HepG2 (cell line): ENCODE measurements around the gene THBS4. TPM values are rescaled to one million over a fixed set of nuclear protein-coding genes. Genes with fewer than 3 reads are reported as not detected.

Source experiments
- ATAC-seq: fragments of 200-7000 bp; cut with Tn5 transposase; 3 replicates; pipeline ENCODE4 v1.9.1; 2020; ENCODE audit warnings: mild to moderate bottlenecking, moderate library complexity
- BruUV-seq: library from RNA; stranded (reverse); fragments of 400-500 nt; replicated peaks from 2 replicates; lab custom pipeline; 2021; lab: Mats Ljungman, UMichigan
- CTCF ChIA-PET: fragments of 300-600 bp; formaldehyde crosslinking; extraction: SDS; loops from one replicate; lab custom pipeline; 2021; ENCODE audit warnings: low total read pairs, inconsistent platforms, low intra/inter-chr PET ratio; lab: Yijun Ruan, JAX
- POLR2A ChIA-PET: fragments of 350-600 bp; sonication (Branson Sonifier 250); formaldehyde crosslinking; loops from one replicate; lab custom pipeline; 2020; ENCODE audit warnings: antibody characterized with exemption, inconsistent platforms; lab: Yijun Ruan, JAX
- DNase-seq: peaks from one replicate; pipeline ENCODE4 v3.0.0-alpha.2; 2015; ENCODE audit warnings: low spot score
- FAIRE-seq: peaks from 3 replicates; lab custom pipeline; 2011; peaks lifted over from hg19 to GRCh38; lab: Jason Lieb, UNC
- H2AFZ ChIP-seq: one replicate; pipeline ENCODE4 v1.6.1; 2011; ENCODE audit warnings: low read length, inconsistent platforms
- H3K27ac ChIP-seq: fragments of 300-600 bp; 3 replicates; pipeline ENCODE4 v1.8.0; 2011; ENCODE audit warnings: mixed run types, mild to moderate bottlenecking, mixed read lengths, low read length, inconsistent platforms; ENCODE audit not compliant: insufficient read depth; ENCODE audit errors: extremely low read length
- H3K27me3 ChIP-seq, 2 experiments: fragments of 200-600 bp in 1 of 2; 2 replicates in 1 of 2; 3 replicates in 1 of 2; pipeline versions ENCODE4 v1.6.0 to v1.8.0; 2011; ENCODE audit warnings: low read length in 2 of 2, mild to moderate bottlenecking in 2 of 2, moderate library complexity in 2 of 2, inconsistent platforms in 1 of 2; ENCODE audit not compliant: insufficient read depth in 2 of 2, control insufficient read depth in 1 of 2
- H3K36me3 ChIP-seq, 2 experiments: fragments of 200-600 bp in 1 of 2; replicated peaks in 1 of 2; 2 replicates in 1 of 2; 3 replicates in 1 of 2; pipeline versions ENCODE4 v1.5.1 to v1.8.0; 2011; ENCODE audit warnings: low read length in 2 of 2, inconsistent platforms in 1 of 2; ENCODE audit not compliant: insufficient read depth in 2 of 2, control insufficient read depth in 1 of 2
- H3K4me1 ChIP-seq: 2 replicates; pipeline ENCODE4 v1.5.1; 2012; ENCODE audit warnings: low read length, inconsistent platforms; ENCODE audit not compliant: insufficient read depth
- H3K4me2 ChIP-seq: 2 replicates; pipeline ENCODE4 v1.6.0; 2011; ENCODE audit warnings: low read depth, low read length, inconsistent platforms
- H3K4me3 ChIP-seq, 3 experiments: fragments of 200-600 bp in 1 of 3; sonication (generic), shearing (Covaris generic) in 1 of 3; replicated peaks in 1 of 3; 2 replicates each; pipeline ENCODE4 v1.5.1; 2011 to 2016; ENCODE audit warnings: low read length in 3 of 3, inconsistent platforms in 2 of 3, low read depth in 2 of 3, mild to moderate bottlenecking in 2 of 3, control low read depth in 1 of 3, mixed read lengths in 1 of 3; ENCODE audit not compliant: insufficient read depth in 1 of 3
- H3K79me2 ChIP-seq: one replicate; pipeline ENCODE4 v1.6.1; 2011; ENCODE audit warnings: low read length, inconsistent platforms; ENCODE audit not compliant: insufficient read depth
- H3K9ac ChIP-seq: 2 replicates; pipeline ENCODE4 v1.6.0; 2011; ENCODE audit warnings: mild to moderate bottlenecking, low read depth, low read length, inconsistent platforms; ENCODE audit not compliant: insufficient read depth
- H3K9me3 ChIP-seq: 2 replicates; pipeline ENCODE4 v1.5.1; 2012; ENCODE audit warnings: mild to moderate bottlenecking, low read length
- H4K20me1 ChIP-seq: 2 replicates; pipeline ENCODE4 v1.6.0; 2011; ENCODE audit warnings: inconsistent platforms, mild to moderate bottlenecking, low read length, moderate library complexity; ENCODE audit not compliant: insufficient read depth
- CAMTA2 ChIP-seq: sonication (generic); formaldehyde crosslinking; IDR thresholded peaks from 2 replicates; pipeline ENCODE4 v1.4.0; 2020; ENCODE audit warnings: mild to moderate bottlenecking, missing genetic modification reagents, borderline replicate concordance
- MED1 ChIP-seq: sonication (generic); formaldehyde crosslinking; IDR thresholded peaks from 2 replicates; pipeline ENCODE4 v1.4.0; 2020; ENCODE audit warnings: missing genetic modification reagents
- PHF20 ChIP-seq: sonication (generic); formaldehyde crosslinking; IDR thresholded peaks from 2 replicates; pipeline ENCODE4 v1.5.0; 2020; ENCODE audit warnings: mild to moderate bottlenecking, missing genetic modification reagents
- PRPF4 ChIP-seq: fragments of 200-400 bp; formaldehyde crosslinking; IDR thresholded peaks from 2 replicates; pipeline ENCODE4 v1.6.1; 2016; ENCODE audit warnings: low read length, low read depth; ENCODE audit not compliant: poor library complexity, severe bottlenecking
- TMF1 ChIP-seq: sonication (generic); formaldehyde crosslinking; IDR thresholded peaks from 2 replicates; pipeline ENCODE4 v1.8.1; 2022; ENCODE audit warnings: low read depth, missing genetic modification reagents
- XRCC5 ChIP-seq: fragments of 200-400 bp; formaldehyde crosslinking; optimal IDR thresholded peaks from 2 replicates; pipeline ENCODE3; 2017; ENCODE audit warnings: mild to moderate bottlenecking, low read length
- ZBTB49 ChIP-seq: sonication (generic); formaldehyde crosslinking; IDR thresholded peaks from 2 replicates; pipeline ENCODE4 v1.4.0; 2020; ENCODE audit warnings: missing genetic modification reagents, borderline replicate concordance
- ZBTB7B ChIP-seq: sonication (generic); formaldehyde crosslinking; IDR thresholded peaks from 2 replicates; pipeline ENCODE4 v1.4.0; 2020; ENCODE audit warnings: missing genetic modification reagents
- ZNF562 ChIP-seq: sonication (generic); formaldehyde crosslinking; IDR thresholded peaks from 2 replicates; pipeline ENCODE4 v1.8.0; 2022; ENCODE audit warnings: missing genetic modification reagents, borderline replicate concordance
- ZNF563 ChIP-seq: sonication (generic); formaldehyde crosslinking; IDR thresholded peaks from 2 replicates; pipeline ENCODE4 v1.8.0; 2022; ENCODE audit warnings: mild to moderate bottlenecking, moderate library complexity, missing genetic modification reagents
- WGBS: methylation state at CpG from one replicate; pipeline ENCODE4 v1.1.6; 2017; ENCODE audit warnings: low lambda C conversion rate; 5-methylcytosine and 5-hydroxymethylcytosine counted together
- in situ Hi-C: cut with HindIII; loops from 2 replicates; pipeline ENCODE4 v1.10.0; 2017; ENCODE audit warnings: low pct_unique_long_range_greater_than_20kb; ENCODE audit not compliant: extremely low pct_ligation_motif_present
- intact Hi-C: fragments of 100-400 bp; cut with micrococcal nuclease; formaldehyde crosslinking; loops from one replicate; pipeline ENCODE4 v1.10.0; 2022; ENCODE audit not compliant: unreplicated experiment
- polyA plus RNA-seq, 8 experiments: library from polyadenylated mRNA; depleted of rRNA in 3 of 8; stranded (reverse) in 7 of 8; unstranded in 1 of 8; fragments of >200 nt; fragmentation: Illumina TruSeq in 4 of 8; extraction: Trizol in 4 of 8; gene quantifications; 2 replicates each; pipeline versions ENCODE4 v1.2.1 to v1.2.3, GENCODE V29; 2011 to 2016; ENCODE audit warnings: low read depth in 4 of 8, missing spikeins in 1 of 8, mixed read lengths in 1 of 8; ENCODE audit not compliant: insufficient read depth in 1 of 8
- total RNA-seq, 5 experiments: library from RNA; depleted of rRNA; stranded (reverse); fragments of >200 nt; fragmentation: Illumina TruSeq; extraction: Trizol; gene quantifications; 2 replicates each; pipeline ENCODE4 v1.2.3, GENCODE V29; 2016; ENCODE audit warnings: low read depth in 1 of 5
- TF ChIP-seq, protein P1 (sequence below): sonication (generic); formaldehyde crosslinking; IDR thresholded peaks from 2 replicates; pipeline ENCODE4 v1.5.0; 2020; ENCODE audit warnings: missing genetic modification reagents, mild to moderate bottlenecking, borderline replicate concordance
- TF ChIP-seq, protein P2 (sequence below): sonication (generic); formaldehyde crosslinking; IDR thresholded peaks from 2 replicates; pipeline ENCODE4 v1.8.1; 2022; ENCODE audit warnings: mild to moderate bottlenecking, missing genetic modification reagents
- TF ChIP-seq, protein P3 (sequence below): fragments of 450-650 bp; IDR thresholded peaks from 2 replicates; pipeline ENCODE4 v1.6.1; 2017
- TF ChIP-seq, protein P4 (sequence below): sonication (generic); formaldehyde crosslinking; IDR thresholded peaks from 2 replicates; pipeline ENCODE4 v1.8.0; 2022; ENCODE audit warnings: missing genetic modification reagents, mild to moderate bottlenecking, moderate library complexity, borderline replicate concordance

Gene THBS4
- total and polyA plus RNA-seq, 2 of the 13 experiments (the other 11 are each of a cell fraction or from before 2014, with no cell fraction given): 0.60 to 1.2 TPM

DNA sequence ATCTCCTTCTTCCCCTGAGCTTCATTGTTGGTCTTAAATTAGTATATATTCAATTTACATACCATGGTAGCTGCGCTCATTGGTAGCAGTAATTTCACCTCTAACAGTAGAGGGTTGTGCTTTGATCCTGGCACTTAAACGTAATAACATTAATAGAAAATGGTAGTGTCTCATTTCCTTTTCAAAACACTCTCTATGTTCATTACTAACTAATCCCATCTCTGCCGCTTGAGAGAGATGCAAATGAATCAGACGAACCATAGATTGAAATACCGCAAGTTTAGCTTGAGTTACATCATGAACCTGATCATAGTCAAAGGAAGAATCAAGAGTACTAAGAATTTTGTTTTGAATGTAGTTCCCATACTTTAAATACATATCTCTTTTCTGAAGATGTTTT lies 2.2 kb downstream of the THBS4 start (continued):
- TF ChIP-seq TMF1 (CRISPR knock-in tag) (no peak), ZBTB7B (CRISPR knock-in tag) (no peak), PHF20 (CRISPR knock-in tag) (no peak)
- TF ChIP-seq, protein P1, sequence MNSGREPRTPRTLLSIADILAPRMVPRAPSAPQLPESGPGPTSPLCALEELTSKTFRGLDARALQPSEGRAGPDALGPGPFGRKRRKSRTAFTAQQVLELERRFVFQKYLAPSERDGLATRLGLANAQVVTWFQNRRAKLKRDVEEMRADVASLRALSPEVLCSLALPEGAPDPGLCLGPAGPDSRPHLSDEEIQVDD (CRISPR knock-in tag): no peak
- TF ChIP-seq, protein P2, sequence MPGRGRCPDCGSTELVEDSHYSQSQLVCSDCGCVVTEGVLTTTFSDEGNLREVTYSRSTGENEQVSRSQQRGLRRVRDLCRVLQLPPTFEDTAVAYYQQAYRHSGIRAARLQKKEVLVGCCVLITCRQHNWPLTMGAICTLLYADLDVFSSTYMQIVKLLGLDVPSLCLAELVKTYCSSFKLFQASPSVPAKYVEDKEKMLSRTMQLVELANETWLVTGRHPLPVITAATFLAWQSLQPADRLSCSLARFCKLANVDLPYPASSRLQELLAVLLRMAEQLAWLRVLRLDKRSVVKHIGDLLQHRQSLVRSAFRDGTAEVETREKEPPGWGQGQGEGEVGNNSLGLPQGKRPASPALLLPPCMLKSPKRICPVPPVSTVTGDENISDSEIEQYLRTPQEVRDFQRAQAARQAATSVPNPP (CRISPR knock-in tag): no peak
- TF ChIP-seq, protein P3, sequence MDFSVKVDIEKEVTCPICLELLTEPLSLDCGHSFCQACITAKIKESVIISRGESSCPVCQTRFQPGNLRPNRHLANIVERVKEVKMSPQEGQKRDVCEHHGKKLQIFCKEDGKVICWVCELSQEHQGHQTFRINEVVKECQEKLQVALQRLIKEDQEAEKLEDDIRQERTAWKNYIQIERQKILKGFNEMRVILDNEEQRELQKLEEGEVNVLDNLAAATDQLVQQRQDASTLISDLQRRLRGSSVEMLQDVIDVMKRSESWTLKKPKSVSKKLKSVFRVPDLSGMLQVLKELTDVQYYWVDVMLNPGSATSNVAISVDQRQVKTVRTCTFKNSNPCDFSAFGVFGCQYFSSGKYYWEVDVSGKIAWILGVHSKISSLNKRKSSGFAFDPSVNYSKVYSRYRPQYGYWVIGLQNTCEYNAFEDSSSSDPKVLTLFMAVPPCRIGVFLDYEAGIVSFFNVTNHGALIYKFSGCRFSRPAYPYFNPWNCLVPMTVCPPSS: no peak

DNA sequence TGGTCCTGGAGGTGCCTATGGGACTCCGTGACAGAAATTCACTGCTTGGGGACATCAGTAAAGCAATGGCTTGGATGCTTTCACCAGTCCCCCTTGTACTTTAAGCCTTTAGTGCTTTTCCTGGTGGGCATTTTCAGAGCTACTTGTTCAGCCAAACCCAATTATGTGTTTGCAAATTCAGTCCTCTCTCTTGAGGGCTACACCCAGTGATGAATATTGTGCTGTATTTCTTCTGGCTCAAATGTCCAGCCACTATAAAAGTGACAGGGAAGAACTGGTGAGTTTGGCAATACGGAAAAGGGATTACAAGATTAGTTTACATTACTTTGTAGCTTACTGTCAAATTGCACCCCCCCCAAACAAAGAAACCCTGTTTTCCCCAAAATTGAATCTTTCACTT lies 4.5 kb downstream of the THBS4 start:
- H3K27me3 ChIP-seq: peaks cover 0 to 27% of the 10 kb centered on the region in 2 experiments; a peak in 3 of 5 replicates
- no peak for TF ChIP-seq XRCC5
- no peak for TF ChIP-seq ZNF563 (CRISPR knock-in tag)
- TF ChIP-seq MED1: no peak
- TF ChIP-seq, protein P4, sequence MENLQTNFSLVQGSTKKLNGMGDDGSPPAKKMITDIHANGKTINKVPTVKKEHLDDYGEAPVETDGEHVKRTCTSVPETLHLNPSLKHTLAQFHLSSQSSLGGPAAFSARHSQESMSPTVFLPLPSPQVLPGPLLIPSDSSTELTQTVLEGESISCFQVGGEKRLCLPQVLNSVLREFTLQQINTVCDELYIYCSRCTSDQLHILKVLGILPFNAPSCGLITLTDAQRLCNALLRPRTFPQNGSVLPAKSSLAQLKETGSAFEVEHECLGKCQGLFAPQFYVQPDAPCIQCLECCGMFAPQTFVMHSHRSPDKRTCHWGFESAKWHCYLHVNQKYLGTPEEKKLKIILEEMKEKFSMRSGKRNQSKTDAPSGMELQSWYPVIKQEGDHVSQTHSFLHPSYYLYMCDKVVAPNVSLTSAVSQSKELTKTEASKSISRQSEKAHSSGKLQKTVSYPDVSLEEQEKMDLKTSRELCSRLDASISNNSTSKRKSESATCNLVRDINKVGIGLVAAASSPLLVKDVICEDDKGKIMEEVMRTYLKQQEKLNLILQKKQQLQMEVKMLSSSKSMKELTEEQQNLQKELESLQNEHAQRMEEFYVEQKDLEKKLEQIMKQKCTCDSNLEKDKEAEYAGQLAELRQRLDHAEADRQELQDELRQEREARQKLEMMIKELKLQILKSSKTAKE (CRISPR knock-in tag): no peak
- TF ChIP-seq ZBTB49 (CRISPR knock-in tag): no peak
- TF ChIP-seq PRPF4: no peak
- TF ChIP-seq, protein P2 (CRISPR knock-in tag): no peak
- TF ChIP-seq CAMTA2 (CRISPR knock-in tag): no peak
- no peak for TF ChIP-seq ZNF562 (CRISPR knock-in tag)

More for the DNA sequence above, 4.5 kb downstream of the THBS4 start:
- no peak overlapping the region for H3K9ac ChIP-seq
- FAIRE-seq: no peak
- in situ Hi-C loops (no loop called here), intact Hi-C loops (no loop called here)
- no peak for ATAC-seq
- no peaks in the 10 kb centered on the region for H3K4me1 ChIP-seq
- H3K36me3 ChIP-seq: no peaks in the 10 kb centered on the region
- no peaks in the 10 kb centered on the region for H4K20me1 ChIP-seq
- no peak overlapping the region for H3K4me2 ChIP-seq
- WGBS: 28% methylated on average over 2 of the region's 2 CpGs
- no TSS peak for BruUV-seq
- H2AFZ ChIP-seq: no peak overlapping the region
- H3K9me3 ChIP-seq: no peaks in the 10 kb centered on the region
- no peaks in the 10 kb centered on the region for H3K79me2 ChIP-seq
- DNase-seq: no peak
- CTCF ChIA-PET: no interaction called here
- POLR2A ChIA-PET: no interaction called here
- H3K4me3 ChIP-seq: no peak overlapping the region
- no peak overlapping the region for H3K27ac ChIP-seq
